Measurements from ENCODE around the gene WFDC5. TPM values are rescaled to one million over a fixed set of nuclear protein-coding genes. Genes with fewer than 3 reads are reported as not detected.
"Not testable (repeated sequence)": the region's sequence is repeated elsewhere in the genome, so short reads cannot be mapped to it uniquely, and the experiment has no call there.

WFDC5 gene
- total RNA-seq, 4 donors from 2014 or later, result 340 to 533 (median 389) TPM

DNA sequence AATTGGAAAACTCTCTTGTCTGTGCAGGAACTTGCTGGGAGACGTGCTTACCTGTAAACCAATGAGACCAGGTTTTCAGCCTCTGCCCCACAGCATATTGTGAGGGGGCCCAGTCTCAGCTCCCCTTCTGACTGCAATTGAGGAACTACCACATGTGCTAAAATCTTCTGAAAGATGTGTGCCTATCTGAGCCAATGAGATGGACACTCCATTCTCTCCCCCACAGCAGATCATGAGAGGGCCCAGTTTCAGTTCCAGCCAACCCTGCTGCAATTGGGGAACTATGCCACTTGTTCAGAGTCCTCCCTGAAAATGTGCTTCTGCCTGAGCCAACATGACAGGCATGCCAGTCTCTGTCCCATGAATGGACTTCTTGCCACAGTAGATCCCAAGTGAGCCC, 38.8 kb upstream of the WFDC5 start:
- DNase-seq (ENCODE audit: low spot score in 2 of 2), result no peak

DNA sequence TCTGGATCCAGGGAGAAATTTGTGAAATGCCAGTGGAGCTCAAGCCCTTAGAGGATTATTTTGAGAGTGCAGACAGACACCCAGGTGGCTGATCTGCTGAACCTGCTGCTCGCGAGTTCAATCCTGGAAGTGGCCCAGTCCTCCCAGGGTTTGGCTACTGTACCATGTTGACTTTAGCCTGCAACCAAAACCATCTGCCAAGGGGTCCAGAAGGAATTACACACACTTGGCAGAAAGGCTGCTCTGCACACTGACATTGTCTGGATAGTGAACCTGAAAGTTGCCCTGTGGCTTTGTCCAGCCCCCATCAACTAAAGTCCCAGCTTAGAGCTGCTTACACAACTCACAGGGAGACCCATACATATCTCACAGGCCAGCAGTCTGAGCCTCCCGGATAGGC, 38.2 kb upstream of the WFDC5 start:
- WGBS, 2 donors, result 47 to 60% methylated on average over 1 to 3 of the region's 3 CpGs
- TF ChIP-seq POLR2A (IDR thresholded peaks at IDR 0.05), result no peak
- TF ChIP-seq, protein P1, sequence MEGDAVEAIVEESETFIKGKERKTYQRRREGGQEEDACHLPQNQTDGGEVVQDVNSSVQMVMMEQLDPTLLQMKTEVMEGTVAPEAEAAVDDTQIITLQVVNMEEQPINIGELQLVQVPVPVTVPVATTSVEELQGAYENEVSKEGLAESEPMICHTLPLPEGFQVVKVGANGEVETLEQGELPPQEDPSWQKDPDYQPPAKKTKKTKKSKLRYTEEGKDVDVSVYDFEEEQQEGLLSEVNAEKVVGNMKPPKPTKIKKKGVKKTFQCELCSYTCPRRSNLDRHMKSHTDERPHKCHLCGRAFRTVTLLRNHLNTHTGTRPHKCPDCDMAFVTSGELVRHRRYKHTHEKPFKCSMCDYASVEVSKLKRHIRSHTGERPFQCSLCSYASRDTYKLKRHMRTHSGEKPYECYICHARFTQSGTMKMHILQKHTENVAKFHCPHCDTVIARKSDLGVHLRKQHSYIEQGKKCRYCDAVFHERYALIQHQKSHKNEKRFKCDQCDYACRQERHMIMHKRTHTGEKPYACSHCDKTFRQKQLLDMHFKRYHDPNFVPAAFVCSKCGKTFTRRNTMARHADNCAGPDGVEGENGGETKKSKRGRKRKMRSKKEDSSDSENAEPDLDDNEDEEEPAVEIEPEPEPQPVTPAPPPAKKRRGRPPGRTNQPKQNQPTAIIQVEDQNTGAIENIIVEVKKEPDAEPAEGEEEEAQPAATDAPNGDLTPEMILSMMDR (IDR thresholded peaks at IDR 0.05), result no peak
- DNase-seq (ENCODE audit: low spot score in 2 of 2), result no peak
- no peak overlapping the region for H3K4me3 ChIP-seq (ENCODE audit: low read depth, poor library complexity, severe bottlenecking)
- intact Hi-C loops (cut with DNase I; ENCODE audit: low total_unique reads), result no loop called here

More for the DNA sequence above, 38.8 kb upstream of the WFDC5 start:
- intact Hi-C loops (cut with DNase I; ENCODE audit: low total_unique reads), result no loop called here
- TF ChIP-seq POLR2A (IDR thresholded peaks at IDR 0.05), result no peak
- TF ChIP-seq, protein P1 (IDR thresholded peaks at IDR 0.05), result no peak
- H3K4me3 ChIP-seq (ENCODE audit: low read depth, poor library complexity, severe bottlenecking), result no peak overlapping the region
- WGBS, 2 donors, result 40 to 75% methylated on average over 1 of the region's 1 CpG

DNA sequence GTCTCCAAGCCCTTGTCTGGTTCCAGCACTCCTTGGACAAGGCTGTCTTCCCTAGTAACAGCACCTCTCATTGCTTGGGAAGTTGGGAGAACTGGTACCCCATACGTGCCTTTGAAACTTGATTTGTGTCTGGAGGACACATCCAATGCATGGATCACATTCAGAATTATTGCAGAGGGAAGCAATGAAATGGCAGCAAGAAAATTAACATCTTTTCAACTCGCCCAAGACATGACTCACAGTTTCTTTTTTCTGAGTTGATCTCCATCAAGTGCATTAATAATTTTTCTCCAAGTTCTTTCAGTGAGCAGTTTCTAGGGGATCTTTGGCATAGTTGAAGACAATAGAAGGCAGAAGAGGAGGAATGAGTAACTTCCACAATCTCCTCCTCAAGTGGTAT, 37.4 kb upstream of the WFDC5 start:
- TF ChIP-seq, protein P1 (IDR thresholded peaks at IDR 0.05), result no peak
- 64 to 78% methylated on average over 2 of the region's 2 CpGs for WGBS, 2 donors
- no peak overlapping the region for H3K4me3 ChIP-seq (ENCODE audit: low read depth, poor library complexity, severe bottlenecking)
- intact Hi-C loops (cut with DNase I; ENCODE audit: low total_unique reads), result no loop called here
- no peak for DNase-seq (ENCODE audit: low spot score in 2 of 2)

DNA sequence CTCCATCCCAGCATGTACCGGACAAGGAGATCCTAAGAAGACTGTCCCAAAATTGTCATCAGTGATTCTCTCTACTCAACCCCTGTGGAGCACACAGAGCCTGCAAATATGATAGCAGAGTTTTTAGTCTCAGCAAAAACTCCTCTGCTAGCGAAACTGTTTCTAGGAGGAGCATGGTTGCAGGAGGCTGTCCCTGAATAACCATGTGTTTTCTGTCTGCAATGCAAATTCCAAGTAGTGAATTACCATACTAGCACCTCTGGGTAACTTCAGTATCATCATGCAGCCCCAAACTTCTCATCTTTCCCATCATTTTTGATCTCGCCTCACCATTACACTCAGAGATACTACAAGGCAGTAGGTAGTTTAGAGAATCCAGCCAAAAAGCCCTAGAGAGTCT, 34.1 kb upstream of the WFDC5 start:
- intact Hi-C loops (cut with DNase I; ENCODE audit: low total_unique reads), result no loop called here
- no peak for TF ChIP-seq POLR2A (IDR thresholded peaks at IDR 0.05)
- TF ChIP-seq, protein P1 (IDR thresholded peaks at IDR 0.05), result no peak
- no peak for DNase-seq (ENCODE audit: low spot score in 2 of 2)
- 92 to 95% methylated on average over 3 of the region's 3 CpGs for WGBS, 2 donors
- H3K4me3 ChIP-seq (ENCODE audit: low read depth, poor library complexity, severe bottlenecking), result no peak overlapping the region

DNA sequence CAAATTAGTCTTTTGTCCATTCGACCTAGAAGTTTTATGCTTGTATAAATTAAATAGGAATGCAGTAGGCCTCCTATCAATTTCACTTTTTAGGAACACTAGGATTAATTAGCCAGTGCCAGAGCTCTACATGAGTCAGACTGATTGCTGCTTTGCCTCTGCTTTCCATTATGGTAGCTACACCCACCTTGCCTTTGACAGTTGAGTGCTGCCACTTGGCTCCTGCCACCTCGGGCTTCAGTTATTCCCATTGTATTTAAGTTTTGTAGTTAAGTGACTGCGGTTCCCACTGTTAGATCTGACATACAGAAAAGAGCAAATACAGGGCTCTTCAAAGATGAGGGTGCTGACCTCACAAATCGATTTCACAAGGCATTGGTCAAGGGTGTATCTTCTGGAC, 25.9 kb upstream of the WFDC5 start:
- TF ChIP-seq, protein P1 (IDR thresholded peaks at IDR 0.05), result no peak
- no peak for TF ChIP-seq POLR2A (IDR thresholded peaks at IDR 0.05)
- no peak for DNase-seq (ENCODE audit: low spot score in 2 of 2)
- no peak overlapping the region for H3K4me3 ChIP-seq (ENCODE audit: low read depth, poor library complexity, severe bottlenecking)
- WGBS, 2 donors, result 80 to 82% methylated on average over 4 of the region's 4 CpGs
- intact Hi-C loops (cut with DNase I; ENCODE audit: low total_unique reads), result no loop called here

DNA sequence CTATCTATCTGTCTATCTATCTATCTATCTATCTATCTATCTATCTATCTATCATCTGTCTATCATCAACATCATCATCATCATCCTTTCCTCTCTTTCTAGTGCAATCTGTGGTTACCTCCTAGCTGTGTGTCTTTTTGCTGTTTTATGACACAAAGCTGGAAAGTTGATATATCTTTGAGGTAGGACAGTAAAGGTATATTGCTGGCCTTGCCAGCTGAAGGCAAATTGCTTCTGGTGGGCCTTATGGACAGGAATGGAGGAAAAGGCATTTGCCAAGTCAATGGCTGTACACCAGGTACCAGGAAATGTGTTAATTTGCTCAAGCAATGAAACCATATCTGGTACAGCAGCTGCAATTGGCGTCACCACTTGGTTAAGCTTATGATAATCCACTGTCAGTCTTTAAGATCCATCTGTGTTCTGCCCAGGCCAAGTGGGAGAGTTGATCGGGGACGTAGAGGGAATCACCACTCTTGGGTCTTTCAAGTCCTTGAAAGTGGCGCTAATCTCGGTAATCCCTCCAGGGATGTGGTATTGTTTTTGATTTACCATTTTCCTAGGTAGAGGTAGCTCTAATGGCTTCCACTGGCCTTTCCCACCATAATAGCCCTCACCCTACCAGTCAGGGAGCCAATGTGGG, 24.9 kb upstream of the WFDC5 start:
- DNase-seq (ENCODE audit: low spot score in 2 of 2); H3K4me3 ChIP-seq (ENCODE audit: low read depth, poor library complexity, severe bottlenecking); intact Hi-C loops (cut with DNase I; ENCODE audit: low total_unique reads): not testable (repeated sequence)
- WGBS, 2 donors, result 93 to 94% methylated on average over 5 of the region's 5 CpGs

Measured in lower leg skin (tissue), 4 donors.